Lower leg skin (tissue), 4 donors: Measurements from ENCODE around the gene SCN2A. TPM values are rescaled to one million over a fixed set of nuclear protein-coding genes. Genes with fewer than 3 reads are reported as not detected.

Experiments
- DNase-seq, 2 donors: peaks; one replicate each; pipeline ENCODE4 v3.0.0-alpha.2; 2019; ENCODE audit warnings: low spot score in 2 of 2
- H3K4me3 ChIP-seq: fragments of 200-600 bp; sonication (generic); 2 replicates; pipeline ENCODE4 v1.5.1; 2017; ENCODE audit warnings: mild to moderate bottlenecking, low read depth; ENCODE audit not compliant: poor library complexity, severe bottlenecking
- POLR2A ChIP-seq, 2 donors: fragments of 450-650 bp; IDR thresholded peaks; one replicate each; pipeline ENCODE4 v1.6.1; 2016 to 2017; ENCODE audit warnings: antibody characterized with exemption in 2 of 2, mild to moderate bottlenecking in 1 of 2, moderate library complexity in 1 of 2
- WGBS, 2 donors: methylation state at CpG; one replicate each; pipeline ENCODE4 v1.1.5; 2018; 5-methylcytosine and 5-hydroxymethylcytosine counted together
- intact Hi-C: fragments of 100-400 bp; cut with DNase I; formaldehyde crosslinking; loops from one replicate; pipeline ENCODE4 v1.15.0; 2023; ENCODE audit warnings: low total_unique reads
- total RNA-seq, 4 donors: library from RNA; depleted of rRNA; stranded (reverse); fragments of >200 nt; gene quantifications; one replicate each; pipeline ENCODE4 v1.1.0, GENCODE V29; 2016
- TF ChIP-seq, protein P1 (sequence below), 3 donors: fragments of 450-650 bp; IDR thresholded peaks; one replicate each; pipeline ENCODE4 v1.5.1; 2016; ENCODE audit warnings: antibody characterized with exemption in 3 of 3, mild to moderate bottlenecking in 3 of 3, moderate library complexity in 2 of 3

SCN2A gene
- total RNA-seq, 4 donors from 2014 or later, result 0.03 to 0.29 (median 0.04) TPM; not detected in 1

DNA sequence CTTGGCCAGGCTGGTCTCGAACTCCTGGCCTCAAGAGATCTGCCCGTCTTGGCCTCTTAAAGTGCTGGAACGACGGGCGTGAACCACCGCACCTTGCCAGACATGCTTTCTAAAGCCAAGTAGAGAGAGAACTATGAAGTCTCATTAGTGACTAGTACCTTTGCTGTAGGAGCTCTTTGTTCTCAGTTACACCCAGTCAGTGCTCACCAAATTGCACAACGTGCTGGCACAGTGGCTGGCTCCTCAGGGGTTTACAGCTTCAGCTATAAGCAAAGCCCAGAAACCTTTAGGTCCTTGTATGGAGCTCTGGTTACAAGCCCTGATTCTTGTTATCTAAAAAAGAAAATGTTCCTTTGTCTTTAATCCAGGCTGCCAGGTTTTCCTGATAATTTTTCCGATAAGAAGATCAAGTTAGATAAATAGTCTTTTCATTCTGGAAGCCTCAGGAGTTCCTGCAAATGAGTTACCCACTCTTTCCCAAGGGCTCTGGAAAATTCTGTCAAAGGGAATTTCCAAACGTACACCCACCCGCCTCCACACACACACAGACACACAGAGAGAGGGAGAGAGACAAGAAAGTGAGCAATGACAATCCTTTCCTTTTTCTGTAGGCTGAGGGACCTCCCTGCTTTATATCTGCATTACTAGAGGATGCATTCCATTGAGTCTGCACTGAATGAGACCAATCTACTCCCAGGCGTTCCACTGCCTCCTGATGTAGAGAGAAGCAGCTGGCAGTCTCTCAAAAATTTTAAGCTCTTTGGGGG, 130.1 kb downstream of the SCN2A start:
- intact Hi-C loops, result no loop called here
- 45 to 52% methylated on average over 11 of the region's 11 CpGs for WGBS, 2 donors
- H3K4me3 ChIP-seq, result no peak overlapping the region
- TF ChIP-seq, protein P1, sequence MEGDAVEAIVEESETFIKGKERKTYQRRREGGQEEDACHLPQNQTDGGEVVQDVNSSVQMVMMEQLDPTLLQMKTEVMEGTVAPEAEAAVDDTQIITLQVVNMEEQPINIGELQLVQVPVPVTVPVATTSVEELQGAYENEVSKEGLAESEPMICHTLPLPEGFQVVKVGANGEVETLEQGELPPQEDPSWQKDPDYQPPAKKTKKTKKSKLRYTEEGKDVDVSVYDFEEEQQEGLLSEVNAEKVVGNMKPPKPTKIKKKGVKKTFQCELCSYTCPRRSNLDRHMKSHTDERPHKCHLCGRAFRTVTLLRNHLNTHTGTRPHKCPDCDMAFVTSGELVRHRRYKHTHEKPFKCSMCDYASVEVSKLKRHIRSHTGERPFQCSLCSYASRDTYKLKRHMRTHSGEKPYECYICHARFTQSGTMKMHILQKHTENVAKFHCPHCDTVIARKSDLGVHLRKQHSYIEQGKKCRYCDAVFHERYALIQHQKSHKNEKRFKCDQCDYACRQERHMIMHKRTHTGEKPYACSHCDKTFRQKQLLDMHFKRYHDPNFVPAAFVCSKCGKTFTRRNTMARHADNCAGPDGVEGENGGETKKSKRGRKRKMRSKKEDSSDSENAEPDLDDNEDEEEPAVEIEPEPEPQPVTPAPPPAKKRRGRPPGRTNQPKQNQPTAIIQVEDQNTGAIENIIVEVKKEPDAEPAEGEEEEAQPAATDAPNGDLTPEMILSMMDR (IDR thresholded peaks at IDR 0.05), result no peak
- DNase-seq, result peak in 1 of 2 donors; percentile 62

GRCh38 chr2:165369898-165370296, 130.7 kb downstream of the SCN2A start:
- intact Hi-C loops, result no loop called here
- H3K4me3 ChIP-seq, result no peak overlapping the region
- no peak for DNase-seq
- TF ChIP-seq, protein P1 (IDR thresholded peaks at IDR 0.05), result no peak
- TF ChIP-seq POLR2A (IDR thresholded peaks at IDR 0.05), result no peak
- WGBS, 2 donors, result 71 to 77% methylated on average over 2 of the region's 2 CpGs

DNA sequence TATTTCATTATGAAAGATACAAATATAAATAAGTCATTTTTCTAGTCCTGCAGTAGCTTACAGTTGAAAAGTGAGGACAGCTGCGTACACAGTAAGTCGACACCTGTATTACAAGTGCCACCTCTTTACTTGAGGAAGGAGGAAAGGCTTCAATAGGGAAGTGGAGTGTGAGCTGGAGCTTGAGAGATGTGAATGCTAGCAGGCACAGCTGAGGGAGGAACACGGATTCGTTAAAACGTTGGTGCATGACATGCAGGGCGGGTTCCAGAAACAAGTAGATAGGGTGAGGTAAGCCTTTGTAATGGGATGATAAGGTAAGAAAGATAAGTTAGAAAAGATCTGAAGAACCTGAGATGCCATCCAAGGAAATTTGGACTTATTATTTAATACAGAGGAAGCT, 132.1 kb downstream of the SCN2A start:
- no peak overlapping the region for H3K4me3 ChIP-seq
- WGBS, 2 donors, result 64 to 66% methylated on average over 6 of the region's 6 CpGs
- DNase-seq, result no peak
- TF ChIP-seq, protein P1 (IDR thresholded peaks at IDR 0.05), result no peak
- TF ChIP-seq POLR2A (IDR thresholded peaks at IDR 0.05), result no peak
- intact Hi-C loops, result no loop called here

- WGBS, 2 donors, result 34 to 43% methylated on average over 5 of the region's 5 CpGs
- TF ChIP-seq, protein P1 (IDR thresholded peaks at IDR 0.05), result no peak
- TF ChIP-seq POLR2A (IDR thresholded peaks at IDR 0.05), result no peak
- intact Hi-C loops, result no loop called here
- no peak for DNase-seq
- H3K4me3 ChIP-seq, result no peak overlapping the region
These were observed 134.2 kb downstream of the SCN2A start for GRCh38 chr2:165373278-165374010.

DNA sequence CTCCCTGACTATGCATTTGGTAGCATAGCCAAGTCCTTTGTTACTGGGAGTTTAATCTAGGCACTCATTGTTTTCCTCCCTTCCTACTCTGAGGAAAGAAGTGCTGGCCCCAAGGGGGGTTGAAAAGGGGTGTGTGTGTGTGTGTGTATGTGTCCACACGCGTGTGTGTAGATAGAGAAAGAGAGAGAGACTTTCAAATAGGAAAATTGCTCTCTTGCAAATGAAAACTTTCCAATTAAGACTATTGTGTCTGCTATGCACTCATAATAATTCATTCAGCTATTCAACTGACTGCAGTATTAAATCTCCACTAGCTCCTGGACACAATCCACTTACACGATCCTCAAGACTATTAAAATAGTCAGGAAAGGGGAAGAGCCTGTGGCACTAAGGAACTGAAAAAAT, 137.4 kb downstream of the SCN2A start:
- no peak overlapping the region for H3K4me3 ChIP-seq
- whole genome bisulfite sequencing, 2 donors, result 54 to 55% methylated on average over 3 of the region's 3 CpGs
- intact Hi-C loops, result no loop called here
- no peak for TF ChIP-seq POLR2A (IDR thresholded peaks at IDR 0.05)
- no peak for DNase-seq

DNA sequence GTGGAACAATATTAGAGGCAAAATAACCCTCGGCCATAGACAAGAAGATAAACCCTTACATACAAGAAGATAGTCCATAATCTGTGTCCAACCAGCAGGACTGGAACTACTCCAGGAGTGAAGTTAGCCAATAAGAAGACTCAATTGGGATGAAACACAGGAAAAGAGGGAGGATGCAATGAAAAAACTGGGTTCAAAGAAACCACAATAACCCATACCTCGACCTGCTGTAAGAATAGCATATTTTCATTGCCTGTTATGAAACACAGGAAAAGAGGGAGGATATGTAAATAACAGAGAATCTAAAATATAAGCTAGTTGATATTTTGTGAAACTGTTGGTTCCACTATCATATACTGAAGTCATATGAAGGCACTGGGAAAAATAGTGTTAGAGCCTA, 143.1 kb downstream of the SCN2A start:
- WGBS, 2 donors, result 80 to 83% methylated on average over 2 of the region's 2 CpGs
- H3K4me3 ChIP-seq, result no peak overlapping the region
- TF ChIP-seq, protein P1 (IDR thresholded peaks at IDR 0.05), result no peak
- TF ChIP-seq POLR2A (IDR thresholded peaks at IDR 0.05), result no peak
- DNase-seq, result no peak
- intact Hi-C loops, result no loop called here
